ENCODE results near the gene LRRC4C.

- TF ChIP-seq POLR2A (IDR thresholded peaks at IDR 0.05) (no peak), CTCF (IDR thresholded peaks at IDR 0.05) (no peak)
These were observed 758.4 kb downstream of the LRRC4C start for GRCh38 chr11:40701027-40701426.
